HEK293 (cell line): ENCODE results near the gene SHISAL1.

Experiments used
- CTCF ChIA-PET: fragments of 350-600 bp; formaldehyde crosslinking; extraction: SDS; loops from one replicate; lab custom pipeline; 2021; ENCODE audit warnings: antibody characterized with exemption; lab: Yijun Ruan, JAX
- POLR2A ChIA-PET: fragments of 300-600 bp; formaldehyde crosslinking; extraction: SDS; loops from one replicate; lab custom pipeline; 2020; ENCODE audit warnings: antibody characterized with exemption, inconsistent platforms; lab: Yijun Ruan, JAX
- H3K27ac ChIP-seq: fragments of 200-500 bp; sonication (Bioruptor generic); 2 replicates; pipeline ENCODE4 v1.5.1; 2014; ENCODE audit warnings: low read depth, low read length, control low read depth, inconsistent platforms; ENCODE audit errors: extremely low read depth
- H3K36me3 ChIP-seq, 2 experiments: fragments of 200-500 bp in 1 of 2; sonication (Bioruptor generic) in 1 of 2; 1 replicate in 1 of 2; 2 replicates in 1 of 2; pipeline ENCODE4 v1.5.1; 2014 to 2017; ENCODE audit warnings: inconsistent platforms in 2 of 2, low read length in 2 of 2; ENCODE audit not compliant: control insufficient read depth in 2 of 2, insufficient read depth in 1 of 2
- H3K4me1 ChIP-seq: fragments of 200-500 bp; sonication (Bioruptor generic); 2 replicates; pipeline ENCODE4 v1.5.1; 2014; ENCODE audit warnings: mild to moderate bottlenecking, low read length, inconsistent platforms; ENCODE audit not compliant: control insufficient read depth, insufficient read depth
- H3K4me3 ChIP-seq: 2 replicates; pipeline ENCODE4 v1.5.1; 2011; ENCODE audit warnings: low read depth, mild to moderate bottlenecking, control low read depth, low read length, moderate library complexity
- H3K9me3 ChIP-seq: fragments of 200-500 bp; sonication (Bioruptor generic); 2 replicates; pipeline ENCODE4 v1.5.1; 2014; ENCODE audit warnings: low read depth, low read length, inconsistent platforms; ENCODE audit not compliant: control insufficient read depth, insufficient read depth
- IKZF3 ChIP-seq: fragments of 450-650 bp; IDR thresholded peaks from 2 replicates; pipeline ENCODE4 v1.5.0; 2018; ENCODE audit warnings: missing biosample characterization, mild to moderate bottlenecking, missing genetic modification characterization, moderate library complexity
- KLF17 ChIP-seq: fragments of 450-650 bp; formaldehyde crosslinking; IDR thresholded peaks from 2 replicates; pipeline ENCODE4 v1.5.1; 2016; ENCODE audit warnings: missing biosample characterization, missing genetic modification characterization
- OSR2 ChIP-seq: fragments of 450-650 bp; formaldehyde crosslinking; IDR thresholded peaks from 2 replicates; pipeline ENCODE4 v1.5.1; 2016; ENCODE audit warnings: missing biosample characterization, missing genetic modification characterization
- SP3 ChIP-seq: fragments of 450-650 bp; formaldehyde crosslinking; IDR thresholded peaks from 2 replicates; pipeline ENCODE4 v1.5.1; 2016; ENCODE audit warnings: missing biosample characterization, missing genetic modification characterization
- TSHZ1 ChIP-seq: fragments of 450-650 bp; formaldehyde crosslinking; IDR thresholded peaks from 2 replicates; pipeline ENCODE4 v1.5.1; 2016; ENCODE audit warnings: missing biosample characterization, missing genetic modification characterization, borderline replicate concordance
- ZEB2 ChIP-seq: fragments of 450-650 bp; formaldehyde crosslinking; IDR thresholded peaks from 2 replicates; pipeline ENCODE4 v1.5.1; 2016; ENCODE audit warnings: missing biosample characterization, missing genetic modification characterization
- ZIC2 ChIP-seq: fragments of 450-650 bp; formaldehyde crosslinking; IDR thresholded peaks from 2 replicates; pipeline ENCODE4 v1.5.1; 2016; ENCODE audit warnings: missing biosample characterization, missing genetic modification characterization
- ZNF114 ChIP-seq: fragments of 450-650 bp; formaldehyde crosslinking; IDR thresholded peaks from 2 replicates; pipeline ENCODE4 v1.5.0; 2017; ENCODE audit warnings: missing biosample characterization, missing genetic modification characterization
- ZNF274 ChIP-seq, 2 experiments: fragments of 200-500 bp in 1 of 2; fragments of 450-650 bp in 1 of 2; sonication (Bioruptor generic) in 1 of 2; formaldehyde crosslinking in 1 of 2; IDR thresholded peaks; 2 replicates each; pipeline versions ENCODE4 v1.5.1 to v1.6.1; 2014 to 2016; ENCODE audit warnings: borderline replicate concordance in 1 of 2, inconsistent platforms in 1 of 2, low read length in 1 of 2, missing biosample characterization in 1 of 2, missing genetic modification characterization in 1 of 2
- ZNF280D ChIP-seq: fragments of 450-650 bp; formaldehyde crosslinking; IDR thresholded peaks from 2 replicates; pipeline ENCODE4 v1.5.1; 2016; ENCODE audit warnings: missing biosample characterization, missing genetic modification characterization
- ZNF600 ChIP-seq: fragments of 450-650 bp; formaldehyde crosslinking; IDR thresholded peaks from 2 replicates; pipeline ENCODE4 v1.5.1; 2016; ENCODE audit warnings: missing biosample characterization, missing genetic modification characterization
- ZNF610 ChIP-seq: fragments of 450-650 bp; formaldehyde crosslinking; IDR thresholded peaks from 2 replicates; pipeline ENCODE4 v1.5.1; 2016; ENCODE audit warnings: missing biosample characterization, missing genetic modification characterization, borderline replicate concordance
- ZNF837 ChIP-seq: fragments of 450-650 bp; formaldehyde crosslinking; IDR thresholded peaks from 2 replicates; pipeline ENCODE4 v1.5.1; 2016; ENCODE audit warnings: missing biosample characterization, missing genetic modification characterization

The SHISAL1 gene

GRCh38 chr22:44206696-44207095 lies 106.1 kb downstream of the SHISAL1 start:
- TF ChIP-seq ZIC2 (tag by site-specific recombination) (no peak), ZNF274 (IDR thresholded peaks at IDR 0.05; ENCODE audit: low read length) (no peak), ZNF274 (tag by site-specific recombination; IDR thresholded peaks at IDR 0.05; ENCODE audit: borderline replicate concordance) (no peak), TSHZ1 (tag by site-specific recombination) (no peak), SP3 (tag by site-specific recombination) (no peak)
- ChIA-PET POLR2A (no interaction called here), CTCF (no interaction called here)
- Histone ChIP-seq H3K4me3 (no peak overlapping the region), H3K36me3 (no peaks in the 10 kb centered on the region), H3K9me3 (no peaks in the 10 kb centered on the region), H3K4me1 (0 out of 2 replicates have a peak, but pooled peaks cover 3% of the 10 kb centered on the region), H3K27ac (no peak overlapping the region)

GRCh38 chr22:44206330-44206645 lies 106.5 kb downstream of the SHISAL1 start:
- TF ChIP-seq ZNF837 (tag by site-specific recombination) (no peak), ZIC2 (tag by site-specific recombination) (0 out of 2 replicates have a peak, but pooled peaks have one; percentile 8), IKZF3 (tag by site-specific recombination) (no peak), ZEB2 (tag by site-specific recombination) (no peak), ZNF610 (tag by site-specific recombination) (no peak), OSR2 (tag by site-specific recombination) (no peak), ZNF600 (tag by site-specific recombination) (no peak)
- CTCF ChIA-PET, result no interaction called here
- no peaks in the 10 kb centered on the region for H3K9me3 ChIP-seq

GRCh38 chr22:44205516-44206329 lies 107.0 kb downstream of the SHISAL1 start:
- Histone ChIP-seq H3K9me3 (no peaks in the 10 kb centered on the region), H3K4me1 (0 out of 2 replicates have a peak, but pooled peaks cover 3% of the 10 kb centered on the region), H3K36me3 (no peaks in the 10 kb centered on the region), H3K27ac (no peak overlapping the region), H3K4me3 (no peak overlapping the region)
- TF ChIP-seq ZNF114, result no peak
- no peak for TF ChIP-seq ZNF280D (tag by site-specific recombination)
- TF ChIP-seq KLF17 (tag by site-specific recombination), result no peak
- TF ChIP-seq, all 188 proteins: peak for 0
- CTCF ChIA-PET, result no interaction called here
- POLR2A ChIA-PET, result no interaction called here

More at GRCh38 chr22:44206330-44206645, 106.5 kb downstream of the SHISAL1 start:
- Histone ChIP-seq H3K36me3 (no peaks in the 10 kb centered on the region), H3K27ac (no peak overlapping the region), H3K4me3 (no peak overlapping the region), H3K4me1 (0 out of 2 replicates have a peak, but pooled peaks cover 3% of the 10 kb centered on the region)
- POLR2A ChIA-PET, result no interaction called here
